NB4 (cell line): ENCODE results near the gene HSPBP1.

Experiments
- POLR2A ChIP-seq: IDR thresholded peaks from 2 replicates; pipeline ENCODE4 v1.6.1; 2011; ENCODE audit warnings: mild to moderate bottlenecking; ENCODE audit not compliant: insufficient read length; ENCODE audit errors: extremely low read depth
- TF ChIP-seq, protein P1 (sequence below): IDR thresholded peaks from one replicate; pipeline ENCODE4 v1.5.1; 2012; ENCODE audit warnings: low read depth, low read length

DNA sequence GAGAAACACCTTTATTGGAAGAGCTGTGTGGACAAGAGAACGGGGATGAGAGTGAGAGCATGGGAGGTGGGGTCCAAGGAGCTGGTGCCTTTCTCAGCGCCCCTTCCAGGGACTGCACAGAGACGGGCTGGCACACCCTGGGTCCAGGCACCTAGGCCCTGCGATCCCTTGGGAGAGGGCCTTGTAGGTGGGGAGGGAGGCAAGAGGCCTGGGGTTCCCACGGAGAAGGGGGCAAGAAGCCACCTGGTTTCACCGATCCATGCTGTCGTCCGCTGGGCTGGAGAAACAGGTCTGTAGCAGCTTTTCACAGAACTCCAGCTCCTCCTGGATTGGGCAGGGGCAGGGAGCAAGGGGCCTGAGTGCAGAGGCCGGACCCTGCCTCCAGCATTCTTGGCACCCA, 17.6 kb downstream of the HSPBP1 start:
- TF ChIP-seq, protein P1, sequence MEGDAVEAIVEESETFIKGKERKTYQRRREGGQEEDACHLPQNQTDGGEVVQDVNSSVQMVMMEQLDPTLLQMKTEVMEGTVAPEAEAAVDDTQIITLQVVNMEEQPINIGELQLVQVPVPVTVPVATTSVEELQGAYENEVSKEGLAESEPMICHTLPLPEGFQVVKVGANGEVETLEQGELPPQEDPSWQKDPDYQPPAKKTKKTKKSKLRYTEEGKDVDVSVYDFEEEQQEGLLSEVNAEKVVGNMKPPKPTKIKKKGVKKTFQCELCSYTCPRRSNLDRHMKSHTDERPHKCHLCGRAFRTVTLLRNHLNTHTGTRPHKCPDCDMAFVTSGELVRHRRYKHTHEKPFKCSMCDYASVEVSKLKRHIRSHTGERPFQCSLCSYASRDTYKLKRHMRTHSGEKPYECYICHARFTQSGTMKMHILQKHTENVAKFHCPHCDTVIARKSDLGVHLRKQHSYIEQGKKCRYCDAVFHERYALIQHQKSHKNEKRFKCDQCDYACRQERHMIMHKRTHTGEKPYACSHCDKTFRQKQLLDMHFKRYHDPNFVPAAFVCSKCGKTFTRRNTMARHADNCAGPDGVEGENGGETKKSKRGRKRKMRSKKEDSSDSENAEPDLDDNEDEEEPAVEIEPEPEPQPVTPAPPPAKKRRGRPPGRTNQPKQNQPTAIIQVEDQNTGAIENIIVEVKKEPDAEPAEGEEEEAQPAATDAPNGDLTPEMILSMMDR = no peak
- no peak for TF ChIP-seq POLR2A
